Trophoblast cell (in vitro differentiated cells and primary cell): ENCODE data around the gene TTL. TPM values are rescaled to one million over a fixed set of nuclear protein-coding genes. Genes with fewer than 3 reads are reported as not detected.
A peak's percentile ranks its signal among the peaks of the same experiment; 100 is the strongest.
"Not testable (repeated sequence)": the region's sequence is repeated elsewhere in the genome, so short reads cannot be mapped to it uniquely, and the experiment has no call there.

Source experiments
- DNase-seq, 2 donors: peaks; one replicate each; pipeline ENCODE4 v3.0.0-alpha.2; 2016
- H2AFZ ChIP-seq: 2 replicates; pipeline ENCODE4 v1.6.1; 2013; ENCODE audit warnings: low read length, moderate library complexity, mild to moderate bottlenecking; ENCODE audit not compliant: insufficient read depth, poor library complexity
- H2AK5ac ChIP-seq: 2 replicates; pipeline ENCODE4 v1.6.1; 2013; ENCODE audit warnings: mild to moderate bottlenecking, low read length
- H2BK120ac ChIP-seq: 2 replicates; pipeline ENCODE4 v1.6.1; 2013; ENCODE audit warnings: low read length, mild to moderate bottlenecking, moderate library complexity; ENCODE audit not compliant: insufficient read depth, poor library complexity
- H2BK12ac ChIP-seq: 2 replicates; pipeline ENCODE4 v1.6.1; 2013; ENCODE audit warnings: mild to moderate bottlenecking, low read length, moderate library complexity
- H2BK5ac ChIP-seq: 2 replicates; pipeline ENCODE4 v1.6.1; 2013; ENCODE audit warnings: low read length, low read depth, moderate library complexity, mild to moderate bottlenecking; ENCODE audit not compliant: poor library complexity
- H3K14ac ChIP-seq: 2 replicates; pipeline ENCODE4 v1.6.1; 2013; ENCODE audit warnings: mild to moderate bottlenecking, low read length
- H3K18ac ChIP-seq: 2 replicates; pipeline ENCODE4 v1.6.1; 2013; ENCODE audit warnings: mild to moderate bottlenecking, low read length
- H3K23ac ChIP-seq: 2 replicates; pipeline ENCODE4 v1.6.1; 2013; ENCODE audit warnings: low read length
- H3K27ac ChIP-seq: 2 replicates; pipeline ENCODE4 v1.5.1; 2013; ENCODE audit warnings: low read depth, mild to moderate bottlenecking, inconsistent platforms, low read length, moderate library complexity
- H3K27me3 ChIP-seq: 2 replicates; pipeline ENCODE4 v1.6.1; 2013; ENCODE audit warnings: inconsistent platforms, mild to moderate bottlenecking, low read length, moderate library complexity; ENCODE audit not compliant: insufficient read depth
- H3K36me3 ChIP-seq, 2 experiments: 1 replicate in 1 of 2; 2 replicates in 1 of 2; pipeline ENCODE4 v1.6.1; 2013; ENCODE audit warnings: low read length in 2 of 2, mild to moderate bottlenecking in 2 of 2, moderate library complexity in 1 of 2; ENCODE audit not compliant: insufficient read depth in 2 of 2, control insufficient read depth in 1 of 2
- H3K4ac ChIP-seq: 2 replicates; pipeline ENCODE4 v1.6.1; 2013; ENCODE audit warnings: low read depth, mild to moderate bottlenecking, low read length, moderate library complexity
- H3K4me1 ChIP-seq, 2 experiments: 1 replicate in 1 of 2; 2 replicates in 1 of 2; pipeline ENCODE4 v1.6.1; 2013; ENCODE audit warnings: low read length in 2 of 2, mild to moderate bottlenecking in 2 of 2, moderate library complexity in 1 of 2; ENCODE audit not compliant: insufficient read depth in 2 of 2, control insufficient read depth in 1 of 2
- H3K4me2 ChIP-seq: 2 replicates; pipeline ENCODE4 v1.6.1; 2013; ENCODE audit warnings: inconsistent platforms, mild to moderate bottlenecking, low read length, moderate library complexity
- H3K4me3 ChIP-seq: 2 replicates; pipeline ENCODE4 v1.5.1; 2013; ENCODE audit warnings: mild to moderate bottlenecking, low read depth, low read length, inconsistent platforms
- H3K79me1 ChIP-seq: one replicate; pipeline ENCODE4 v1.6.1; 2013; ENCODE audit warnings: low read length
- H3K79me2 ChIP-seq: 2 replicates; pipeline ENCODE4 v1.6.1; 2013; ENCODE audit warnings: low read length, mild to moderate bottlenecking; ENCODE audit not compliant: control insufficient read depth, insufficient read depth, poor library complexity
- H3K9ac ChIP-seq: 2 replicates; pipeline ENCODE4 v1.6.1; 2013; ENCODE audit warnings: mild to moderate bottlenecking, low read length
- H3K9me3 ChIP-seq: 2 replicates; pipeline ENCODE4 v1.6.1; 2013; ENCODE audit warnings: low read depth, mild to moderate bottlenecking, control low read depth, inconsistent platforms, low read length; ENCODE audit not compliant: insufficient read depth
- H4K12ac ChIP-seq: 2 replicates; pipeline ENCODE4 v1.6.1; 2013; ENCODE audit warnings: low read depth, mild to moderate bottlenecking, low read length, moderate library complexity
- H4K8ac ChIP-seq: 2 replicates; pipeline ENCODE4 v1.6.1; 2013; ENCODE audit warnings: low read depth, mild to moderate bottlenecking, low read length, moderate library complexity
- H4K91ac ChIP-seq: one replicate; pipeline ENCODE4 v1.6.1; 2013; ENCODE audit warnings: low read depth, mild to moderate bottlenecking, low read length, moderate library complexity
- WGBS: extraction: QIAGEN DNeasy Blood & Tissue Kit; methylation state at CpG from one replicate; pipeline ENCODE4 v1.1.7; 2013; ENCODE audit warnings: missing lambda C conversion rate; ENCODE audit not compliant: insufficient read length, insufficient coverage; ENCODE audit errors: extremely low coverage; 5-methylcytosine and 5-hydroxymethylcytosine counted together
- polyA plus RNA-seq: library from polyadenylated mRNA; stranded (reverse); fragments of 200-250 nt; gene quantifications from 2 replicates; pipeline ENCODE4 v1.2.3, GENCODE V29; 2013

The TTL gene
- polyA plus RNA-seq, result 16.4 TPM in 2 replicates

DNA sequence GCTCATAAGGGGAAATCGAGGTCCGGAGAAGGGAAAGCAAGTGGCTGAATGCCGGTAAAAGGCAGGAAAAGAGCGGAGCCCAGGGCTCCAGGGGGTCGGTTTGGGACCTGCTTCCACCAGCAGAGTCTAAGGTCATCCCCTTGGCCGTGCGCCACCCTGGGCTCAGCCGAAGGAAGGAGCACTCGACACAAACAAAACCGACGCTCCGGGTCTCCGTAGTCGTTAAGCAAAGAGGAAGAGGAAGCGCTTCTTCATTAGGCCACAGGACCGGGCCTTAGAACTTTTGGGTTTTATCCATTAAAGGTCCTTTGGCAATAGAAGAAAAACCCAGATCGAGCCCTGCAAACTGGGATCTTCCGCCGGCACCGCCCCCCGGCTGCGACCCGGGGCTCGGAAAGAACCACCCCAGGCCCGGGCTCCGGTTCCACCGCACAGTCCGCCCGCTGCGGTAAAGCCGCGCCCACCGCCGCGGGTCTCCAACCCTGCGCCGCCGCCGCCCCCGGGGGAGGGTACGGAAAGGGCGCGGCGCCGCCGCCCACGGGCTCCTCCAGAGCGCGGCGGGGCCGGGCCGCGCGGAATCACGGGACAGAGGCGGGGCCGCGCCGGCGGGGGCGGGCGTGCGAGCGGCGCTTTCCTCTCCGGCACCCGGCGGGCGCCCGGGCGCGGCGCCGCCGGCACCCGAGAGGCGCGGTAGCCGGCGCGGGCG lies at the start of gene TTL:
TSS of gene TTL (plus strand) at position 629 of the 706 bp plus-strand sequence. CDS start 189 bp downstream, outside the sequence.
- Histone ChIP-seq H2BK120ac (no peak within 1 kb of the TSS), H3K4me2 (peak within 1 kb of the TSS; percentile 97), H3K36me3 (no peaks in the 10 kb centered on the region), H3K27ac (peak within 1 kb of the TSS; percentile 44), H4K8ac (peak within 1 kb of the TSS; percentile 89), H4K91ac (peak within 1 kb of the TSS; percentile 63), H2BK5ac (peak within 1 kb of the TSS; percentile 64), H3K4me3 (peak within 1 kb of the TSS; percentile 80), H3K27me3 (no peaks in the 10 kb centered on the region), H2BK12ac (no peak within 1 kb of the TSS), H3K14ac (peak within 1 kb of the TSS; percentile 92), H2AFZ (peak within 1 kb of the TSS; percentile 73), H3K9me3 (no peaks in the 10 kb centered on the region), H3K79me1 (peaks cover 8% of the 10 kb centered on the region), H3K4ac (no peak within 1 kb of the TSS), H2AK5ac (no peak within 1 kb of the TSS), H3K18ac (peak within 1 kb of the TSS; percentile 93), H3K9ac (peak within 1 kb of the TSS; percentile 79), H3K4me1 (peaks cover 8% of the 10 kb centered on the region in 2 experiments), H3K79me2 (peaks cover 6% of the 10 kb centered on the region), H4K12ac (peak within 1 kb of the TSS; percentile 74), H3K23ac (no peak within 1 kb of the TSS)
- DNase-seq, result peak; percentile 50 to 72
- WGBS, result no CpG with 5 or more reads among the region's 82 CpGs

DNA sequence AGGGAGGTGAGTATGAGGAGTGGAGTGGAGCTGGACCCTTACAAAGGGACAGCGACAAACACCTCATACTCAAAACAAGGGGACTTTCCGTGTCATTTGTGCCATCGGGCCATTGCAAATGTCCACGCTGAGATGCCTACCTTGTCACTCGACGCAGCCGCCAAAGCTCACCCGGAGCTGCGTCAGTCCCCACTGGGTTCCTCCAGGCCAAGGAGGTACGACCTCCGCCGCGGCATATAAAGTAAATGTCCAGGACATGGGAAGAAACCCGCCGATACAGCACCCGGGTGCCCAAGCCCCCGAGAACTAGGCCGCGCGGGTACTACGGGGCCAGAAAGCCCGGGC lies 49.6 kb upstream of the TTL start:
- H2AK5ac ChIP-seq, H3K23ac ChIP-seq, H2BK120ac ChIP-seq, H4K12ac ChIP-seq, H3K4ac ChIP-seq, H4K91ac ChIP-seq, H3K27me3 ChIP-seq, H3K18ac ChIP-seq, H3K4me1 ChIP-seq, H2AFZ ChIP-seq, H3K36me3 ChIP-seq, H3K9ac ChIP-seq, H2BK12ac ChIP-seq, H2BK5ac ChIP-seq, DNase-seq, H3K79me2 ChIP-seq, H3K79me1 ChIP-seq, H3K9me3 ChIP-seq, H3K4me3 ChIP-seq, H3K14ac ChIP-seq: not testable (repeated sequence)
- Histone ChIP-seq H3K4me2 (peak overlapping the region; percentile 7), H3K27ac (peak overlapping the region; percentile 34), H4K8ac (peak overlapping the region; percentile 23)
- no CpG with 5 or more reads among the region's 22 CpGs for WGBS

DNA sequence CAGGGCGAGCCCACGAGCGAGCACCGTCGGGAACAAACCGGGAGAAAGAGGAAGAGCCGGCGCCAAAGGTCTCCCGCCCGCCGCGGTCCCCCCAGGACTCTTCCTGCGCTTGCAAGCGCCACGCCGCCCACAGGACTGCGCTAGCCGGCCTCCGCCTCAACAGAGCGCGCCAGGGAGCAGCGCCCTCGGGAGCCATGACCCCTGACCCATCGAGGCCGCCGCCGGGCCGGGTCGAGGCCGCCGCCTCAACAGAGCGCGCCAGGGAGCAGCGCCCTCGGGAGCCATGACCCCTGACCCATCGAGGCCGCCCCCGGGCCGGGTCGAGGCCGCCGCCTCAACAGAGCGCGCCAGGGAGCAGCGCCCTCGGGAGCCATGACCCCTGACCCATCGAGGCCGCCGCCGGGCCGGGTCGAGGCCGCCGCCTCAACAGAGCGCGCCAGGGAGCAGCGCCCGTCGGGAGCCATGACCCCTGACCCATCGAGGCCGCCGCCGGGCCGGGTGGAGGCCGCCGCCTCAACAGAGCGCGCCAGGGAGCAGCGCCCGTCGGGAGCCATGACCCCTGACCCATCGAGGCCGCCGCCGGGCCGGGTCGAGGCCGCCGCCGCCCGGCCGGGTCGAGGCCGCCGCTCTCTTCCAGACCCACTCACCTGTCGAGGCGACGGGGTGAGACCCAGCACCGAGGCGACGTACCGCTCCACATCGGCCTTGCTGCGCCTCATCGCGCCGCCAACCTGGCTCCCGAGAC lies 49.0 kb upstream of the TTL start:
- H3K4me3 ChIP-seq, result peak overlapping the region; percentile 71
- H2AK5ac ChIP-seq, H3K27me3 ChIP-seq, H2BK12ac ChIP-seq, H3K9ac ChIP-seq, H3K23ac ChIP-seq, H3K4me1 ChIP-seq, H3K4ac ChIP-seq, H3K36me3 ChIP-seq, H3K79me1 ChIP-seq, H3K14ac ChIP-seq, H2BK120ac ChIP-seq, H3K79me2 ChIP-seq, H4K12ac ChIP-seq, H2BK5ac ChIP-seq, H3K9me3 ChIP-seq: not testable (repeated sequence)
- H3K27ac ChIP-seq, result peak overlapping the region; percentile 34
- DNase-seq, result peak in 1 of 2 donors; percentile 9
- peak overlapping the region; percentile 35 for H4K91ac ChIP-seq
- peak overlapping the region; percentile 25 for H2AFZ ChIP-seq
- H3K18ac ChIP-seq, result peak overlapping the region; percentile 65
- no CpG with 5 or more reads among the region's 98 CpGs for WGBS
- H4K8ac ChIP-seq, result peak overlapping the region; percentile 77
- H3K4me2 ChIP-seq, result peak overlapping the region; percentile 55

DNA sequence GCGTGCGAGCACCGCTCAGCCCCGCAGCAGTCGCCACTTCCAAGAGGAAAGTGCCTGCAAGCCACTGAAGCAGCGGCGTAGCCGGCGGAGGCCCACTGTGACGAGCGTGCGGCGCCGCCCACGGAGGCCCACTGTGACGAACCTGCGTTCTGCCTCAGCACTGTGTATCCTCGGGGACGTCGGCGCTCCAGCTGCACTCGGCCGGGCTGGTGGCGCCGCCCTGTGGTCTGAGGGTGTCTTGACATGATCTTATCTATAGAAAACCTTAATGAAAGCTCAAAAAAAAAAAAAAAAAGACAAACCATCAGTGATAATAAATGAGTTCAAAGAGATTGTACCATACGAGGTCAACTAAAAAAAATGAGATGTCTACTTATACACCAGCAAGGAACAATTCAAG lies 48.5 kb upstream of the TTL start, which contains the start of gene RGPD8:
TSS of gene RGPD8 (minus strand) at position 166 of the 400 bp plus-strand sequence. CDS start 192 bp downstream, outside the sequence.
- not testable (repeated sequence) for H2BK12ac ChIP-seq, H2AK5ac ChIP-seq, H3K9ac ChIP-seq, H3K79me1 ChIP-seq, H2BK120ac ChIP-seq, H3K27me3 ChIP-seq, H3K14ac ChIP-seq, H3K23ac ChIP-seq, H3K36me3 ChIP-seq, H3K4me1 ChIP-seq, H3K4ac ChIP-seq, H2BK5ac ChIP-seq, H3K79me2 ChIP-seq, H4K12ac ChIP-seq, H3K9me3 ChIP-seq
- peak within 1 kb of the TSS; percentile 25 for H2AFZ ChIP-seq
- peak within 1 kb of the TSS; percentile 35 for H4K91ac ChIP-seq
- H3K18ac ChIP-seq, result peak within 1 kb of the TSS; percentile 65
- H4K8ac ChIP-seq, result peak within 1 kb of the TSS; percentile 77
- peak within 1 kb of the TSS; percentile 71 for H3K4me3 ChIP-seq
- peak within 1 kb of the TSS; percentile 34 for H3K27ac ChIP-seq
- H3K4me2 ChIP-seq, result peak within 1 kb of the TSS; percentile 55
- peak; percentile 82 to 92 for DNase-seq
- no CpG with 5 or more reads among the region's 26 CpGs for WGBS
